Measurements from ENCODE around the gene HUNK. TPM values are rescaled to one million over a fixed set of nuclear protein-coding genes. Genes with fewer than 3 reads are reported as not detected.

HUNK gene
- total and polyA plus RNA-seq, 7 experiments from 2014 or later: 0.16 to 0.54 (median 0.30) TPM; not detected in 4

GRCh38 chr21:31893851-31894415 is 21.1 kb downstream of the HUNK start:
- ChIA-PET POLR2A (no interaction called here), CTCF (no interaction called here)
- DNase-seq (no peak), ATAC-seq (no peak)
- Mint-ChIP-seq H3K36me3 (no peaks in the 10 kb centered on the region), H3K4me3 (no peak overlapping the region), H3K27me3 (peaks cover 0 to 12% (median 5%) of the 10 kb centered on the region in 5 donors), H3K9me3 (peaks cover 0 to 3% (median 0%) of the 10 kb centered on the region in 11 donors), H3K27ac (no peak overlapping the region), H3K4me1 (peaks cover 0 to 6% (median 4%) of the 10 kb centered on the region in 7 donors)
- Histone ChIP-seq H3K4me3 (ENCODE audit: low read length) (no peak overlapping the region), H3K36me3 (ENCODE audit: control insufficient read depth in 2 of 3, insufficient read depth in 3 of 3, low read length in 3 of 3) (no peaks in the 10 kb centered on the region), H3K9me3 (ENCODE audit: control insufficient read depth in 2 of 3, low read length in 3 of 3) (no peaks in the 10 kb centered on the region), H3K4me1 (ENCODE audit: control insufficient read depth in 2 of 2, insufficient read depth in 2 of 2, low read length in 2 of 2) (no peaks in the 10 kb centered on the region), H3K27me3 (ENCODE audit: control insufficient read depth in 2 of 2, insufficient read depth in 2 of 2, low read length in 2 of 2) (no peaks in the 10 kb centered on the region), H3K27ac (ENCODE audit: low read depth, low read length) (no peak overlapping the region)
- intact Hi-C loops (cut with micrococcal nuclease): no loop called here

- DNase-seq (no peak), ATAC-seq (no peak)
- H3K36me3 ChIP-seq (ENCODE audit: control insufficient read depth in 2 of 3, insufficient read depth in 3 of 3, low read length in 3 of 3): no peaks in the 10 kb centered on the region
- Mint-ChIP-seq H3K4me1 (peaks cover 0 to 12% (median 9%) of the 10 kb centered on the region in 7 donors), H3K27ac (no peak overlapping the region), H3K4me3 (no peak overlapping the region), H3K36me3 (no peaks in the 10 kb centered on the region), H3K9me3 (peaks cover 0 to 3% (median 0%) of the 10 kb centered on the region in 11 donors), H3K27me3 (peaks cover 0 to 12% (median 5%) of the 10 kb centered on the region in 5 donors)
- H3K4me1 ChIP-seq (ENCODE audit: control insufficient read depth in 2 of 2, insufficient read depth in 2 of 2, low read length in 2 of 2): peaks cover 0 to 4% of the 10 kb centered on the region in 2 donors
- intact Hi-C loops (cut with micrococcal nuclease): no loop called here
- ChIA-PET POLR2A (no interaction called here), CTCF (no interaction called here)
- H3K27me3 ChIP-seq (ENCODE audit: control insufficient read depth in 2 of 2, insufficient read depth in 2 of 2, low read length in 2 of 2): no peaks in the 10 kb centered on the region
- H3K4me3 ChIP-seq (ENCODE audit: low read length): no peak overlapping the region
- no peaks in the 10 kb centered on the region for H3K9me3 ChIP-seq (ENCODE audit: control insufficient read depth in 2 of 3, low read length in 3 of 3)
- H3K27ac ChIP-seq (ENCODE audit: low read depth, low read length): no peak overlapping the region
Observed at GRCh38 chr21:31894457-31894856, 21.6 kb downstream of the HUNK start.

GRCh38 chr21:31895077-31895835 is 22.4 kb downstream of the HUNK start:
- Histone ChIP-seq H3K27ac (ENCODE audit: low read depth, low read length) (no peak overlapping the region), H3K9me3 (ENCODE audit: control insufficient read depth in 2 of 3, low read length in 3 of 3) (no peaks in the 10 kb centered on the region), H3K4me3 (ENCODE audit: low read length) (no peak overlapping the region), H3K4me1 (ENCODE audit: control insufficient read depth in 2 of 2, insufficient read depth in 2 of 2, low read length in 2 of 2) (peaks cover 0 to 6% of the 10 kb centered on the region in 2 donors), H3K36me3 (ENCODE audit: control insufficient read depth in 2 of 3, insufficient read depth in 3 of 3, low read length in 3 of 3) (no peaks in the 10 kb centered on the region), H3K27me3 (ENCODE audit: control insufficient read depth in 2 of 2, insufficient read depth in 2 of 2, low read length in 2 of 2) (no peaks in the 10 kb centered on the region)
- H3K27me3 Mint-ChIP-seq: peaks cover 0 to 17% (median 5%) of the 10 kb centered on the region in 5 donors
- no peak overlapping the region for H3K27ac Mint-ChIP-seq
- ChIA-PET CTCF (no interaction called here), POLR2A (interaction anchor here (0.6 kb wide), 1 partner anchor 103 kb away, joined by 3 read pairs; no protein-coding TSS in a partner anchor)
- no peak overlapping the region for H3K4me3 Mint-ChIP-seq
- intact Hi-C loops (cut with micrococcal nuclease): no loop called here
- no peaks in the 10 kb centered on the region for H3K36me3 Mint-ChIP-seq
- ATAC-seq (no peak), DNase-seq (no peak)
- peaks cover 0 to 18% (median 16%) of the 10 kb centered on the region in 7 donors for H3K4me1 Mint-ChIP-seq
- H3K9me3 Mint-ChIP-seq: peaks cover 0 to 4% (median 0%) of the 10 kb centered on the region in 11 donors

DNA sequence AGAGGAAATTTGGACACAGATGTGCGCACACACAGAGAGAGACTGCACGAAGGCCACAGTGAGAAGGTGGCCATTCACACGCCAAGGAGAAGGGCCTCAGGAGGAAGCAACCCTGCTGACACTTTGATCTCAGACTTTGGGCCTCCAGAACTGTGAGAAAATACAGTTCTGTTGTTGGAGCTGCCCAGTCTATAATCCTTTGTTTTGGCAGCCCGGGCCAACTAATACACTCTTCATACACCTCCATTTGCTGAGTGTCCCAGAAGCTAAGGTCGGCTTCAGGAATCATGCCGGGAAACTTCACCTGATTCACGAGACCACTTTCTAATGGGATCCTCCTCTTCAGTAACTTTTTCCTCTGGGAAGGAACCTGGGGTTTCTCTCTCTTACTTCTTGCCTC is 23.2 kb downstream of the HUNK start:
- Histone ChIP-seq H3K4me1 (ENCODE audit: control insufficient read depth in 2 of 2, insufficient read depth in 2 of 2, low read length in 2 of 2) (peaks cover 0 to 6% of the 10 kb centered on the region in 2 donors), H3K4me3 (ENCODE audit: low read length) (no peak overlapping the region), H3K27ac (ENCODE audit: low read depth, low read length) (no peak overlapping the region), H3K9me3 (ENCODE audit: control insufficient read depth in 2 of 3, low read length in 3 of 3) (no peaks in the 10 kb centered on the region), H3K27me3 (ENCODE audit: control insufficient read depth in 2 of 2, insufficient read depth in 2 of 2, low read length in 2 of 2) (no peaks in the 10 kb centered on the region), H3K36me3 (ENCODE audit: control insufficient read depth in 2 of 3, insufficient read depth in 3 of 3, low read length in 3 of 3) (no peaks in the 10 kb centered on the region)
- DNase-seq: no peak
- intact Hi-C loops (cut with micrococcal nuclease): no loop called here
- peaks cover 0 to 18% (median 5%) of the 10 kb centered on the region in 5 donors for H3K27me3 Mint-ChIP-seq
- no peak overlapping the region for H3K27ac Mint-ChIP-seq
- H3K9me3 Mint-ChIP-seq: peaks cover 0 to 4% (median 0%) of the 10 kb centered on the region in 11 donors
- CTCF ChIA-PET: no interaction called here
- H3K4me3 Mint-ChIP-seq: no peak overlapping the region
- H3K4me1 Mint-ChIP-seq: peaks cover 0 to 20% (median 17%) of the 10 kb centered on the region in 7 donors
- POLR2A ChIA-PET: interaction anchor here (0.6 kb wide), 1 partner anchor 102 kb away, joined by 3 read pairs; no protein-coding TSS in a partner anchor
- H3K36me3 Mint-ChIP-seq: no peaks in the 10 kb centered on the region
- ATAC-seq: no peak

DNA sequence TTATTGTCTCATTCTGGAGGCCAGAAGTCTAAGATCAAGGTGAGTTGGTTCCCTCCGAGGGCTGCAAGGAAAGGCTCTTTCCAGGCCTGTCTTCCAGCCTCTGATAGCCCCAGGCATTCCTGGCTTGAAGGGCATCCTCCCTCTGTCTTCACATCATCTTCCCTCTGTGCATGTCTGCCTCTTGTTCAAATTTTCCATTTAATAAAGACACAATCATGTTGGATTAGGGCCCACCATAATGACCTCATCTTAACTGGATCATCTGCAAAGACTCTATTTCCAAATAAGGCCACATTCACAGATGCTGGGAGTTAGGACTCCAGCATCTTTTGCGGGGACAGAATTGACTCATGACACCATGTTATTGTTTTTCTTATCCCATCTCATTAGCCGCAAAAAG is 24.5 kb downstream of the HUNK start:
- Mint-ChIP-seq H3K27ac (no peak overlapping the region), H3K4me1 (peaks cover 0 to 20% (median 17%) of the 10 kb centered on the region in 7 donors), H3K9me3 (peaks cover 0 to 4% (median 0%) of the 10 kb centered on the region in 11 donors), H3K27me3 (peaks cover 0 to 18% (median 5%) of the 10 kb centered on the region in 5 donors), H3K4me3 (no peak overlapping the region), H3K36me3 (no peaks in the 10 kb centered on the region)
- DNase-seq: no peak
- intact Hi-C loops (cut with micrococcal nuclease): no loop called here
- H3K27ac ChIP-seq (ENCODE audit: low read depth, low read length): no peak overlapping the region
- no peak overlapping the region for H3K4me3 ChIP-seq (ENCODE audit: low read length)
- H3K9me3 ChIP-seq (ENCODE audit: control insufficient read depth in 2 of 3, low read length in 3 of 3): no peaks in the 10 kb centered on the region
- ChIA-PET POLR2A (no interaction called here), CTCF (no interaction called here)
- H3K36me3 ChIP-seq (ENCODE audit: control insufficient read depth in 2 of 3, insufficient read depth in 3 of 3, low read length in 3 of 3): no peaks in the 10 kb centered on the region
- H3K27me3 ChIP-seq (ENCODE audit: control insufficient read depth in 2 of 2, insufficient read depth in 2 of 2, low read length in 2 of 2): no peaks in the 10 kb centered on the region
- H3K4me1 ChIP-seq (ENCODE audit: control insufficient read depth in 2 of 2, insufficient read depth in 2 of 2, low read length in 2 of 2): peaks cover 0 to 6% of the 10 kb centered on the region in 2 donors
- ATAC-seq: no peak

DNA sequence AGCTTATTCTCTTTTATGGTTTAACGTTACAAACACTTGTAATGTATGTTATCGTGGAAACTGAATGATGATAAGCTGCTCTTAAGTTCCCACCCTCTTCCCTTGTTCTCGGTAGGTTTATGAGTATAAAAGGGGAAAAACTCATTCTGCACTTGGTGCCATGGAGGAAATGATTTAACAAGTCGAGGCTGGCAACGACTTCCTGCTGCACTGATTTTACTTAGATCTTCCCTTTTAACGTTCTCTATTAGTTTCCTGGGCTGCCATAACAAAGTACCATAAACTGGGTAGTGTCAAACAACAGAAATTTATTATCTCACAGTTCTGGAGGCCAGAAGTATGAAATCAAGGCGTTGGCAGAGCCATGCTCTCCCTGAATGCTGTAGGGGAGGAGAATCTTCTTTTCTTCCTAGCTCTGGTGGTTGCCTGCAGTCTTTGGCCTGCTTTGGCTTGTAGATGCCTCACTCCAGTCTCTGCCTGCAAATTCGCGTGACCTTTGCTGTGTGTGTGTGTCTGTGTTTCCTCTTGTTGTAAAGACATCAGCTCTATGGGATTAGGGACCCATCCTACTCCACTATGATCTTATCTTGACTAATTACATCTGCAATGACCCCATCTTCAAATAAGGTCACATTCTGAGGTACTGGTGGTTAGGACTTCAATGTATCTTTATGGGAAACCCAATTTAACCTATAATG is 26.3 kb downstream of the HUNK start:
- H3K27ac ChIP-seq (ENCODE audit: low read depth, low read length): peak overlapping the region; percentile 5
- no peaks in the 10 kb centered on the region for H3K9me3 ChIP-seq (ENCODE audit: control insufficient read depth in 2 of 3, low read length in 3 of 3)
- peak overlapping the region in 4 of 10 donors; percentile 3 to 67 (median 8) for H3K4me3 Mint-ChIP-seq
- H3K9me3 Mint-ChIP-seq: peaks cover 0 to 4% (median 0%) of the 10 kb centered on the region in 11 donors
- no peaks in the 10 kb centered on the region for H3K36me3 ChIP-seq (ENCODE audit: control insufficient read depth in 2 of 3, insufficient read depth in 3 of 3, low read length in 3 of 3)
- peaks cover 0 to 13% (median 0%) of the 10 kb centered on the region in 5 donors for H3K27me3 Mint-ChIP-seq
- intact Hi-C loops (cut with micrococcal nuclease): no loop called here
- ChIA-PET CTCF (no interaction called here), POLR2A (no interaction called here)
- peaks cover 0 to 6% of the 10 kb centered on the region in 2 donors for H3K4me1 ChIP-seq (ENCODE audit: control insufficient read depth in 2 of 2, insufficient read depth in 2 of 2, low read length in 2 of 2)
- H3K27ac Mint-ChIP-seq: peak overlapping the region in 2 of 9 donors; percentile 11 to 33
- no peak overlapping the region for H3K4me3 ChIP-seq (ENCODE audit: low read length)
- peaks cover 0 to 20% (median 17%) of the 10 kb centered on the region in 7 donors for H3K4me1 Mint-ChIP-seq
- no peaks in the 10 kb centered on the region for H3K27me3 ChIP-seq (ENCODE audit: control insufficient read depth in 2 of 2, insufficient read depth in 2 of 2, low read length in 2 of 2)
- ATAC-seq: no peak
- no peaks in the 10 kb centered on the region for H3K36me3 Mint-ChIP-seq
- DNase-seq: peak in 1 of 9 donors; percentile 8
